K562 (cell line): Measurements from ENCODE around the gene PTPN1. TPM values are rescaled to one million over a fixed set of nuclear protein-coding genes. Genes with fewer than 3 reads are reported as not detected.

Source experiments
- COPS2 ChIP-seq: fragments of 450-650 bp; conservative IDR thresholded peaks from 2 replicates; pipeline ENCODE4 v1.6.1; 2016; ENCODE audit warnings: mild to moderate bottlenecking, moderate library complexity
- ELF2 ChIP-seq: fragments of 250-450 bp; sonication (Bioruptor Pico); IDR thresholded peaks from 2 replicates; pipeline ENCODE4 v1.5.0; 2021; ENCODE audit warnings: mild to moderate bottlenecking
- FOXA3 ChIP-seq, 2 experiments: fragments of 450-650 bp in 1 of 2; sonication (generic) in 1 of 2; formaldehyde crosslinking; IDR thresholded peaks in 1 of 2; conservative IDR thresholded peaks in 1 of 2; 2 replicates each; pipeline versions ENCODE4 v1.4.0 to v1.8.0; 2020 to 2022; ENCODE audit warnings: mild to moderate bottlenecking in 2 of 2, missing genetic modification reagents in 1 of 2
- MAZ ChIP-seq, 2 experiments: fragments of 450-650 bp in 1 of 2; sonication (generic) in 1 of 2; formaldehyde crosslinking; IDR thresholded peaks in 1 of 2; conservative IDR thresholded peaks in 1 of 2; 2 replicates each; pipeline versions ENCODE4 v1.4.0 to v1.5.0; 2020; ENCODE audit warnings: mild to moderate bottlenecking in 1 of 2, missing genetic modification reagents in 1 of 2
- MTF1 ChIP-seq: fragments of 250-450 bp; sonication (Bioruptor Pico); IDR thresholded peaks from 2 replicates; pipeline ENCODE4 v1.9.0; 2021; ENCODE audit warnings: moderate library complexity, mild to moderate bottlenecking, inconsistent platforms, borderline replicate concordance
- NBN ChIP-seq: fragments of 450-650 bp; IDR thresholded peaks from 2 replicates; pipeline ENCODE4 v1.6.1; 2016; ENCODE audit warnings: low read depth, mild to moderate bottlenecking
- PKNOX1 ChIP-seq: fragments of 450-650 bp; IDR thresholded peaks from 2 replicates; pipeline ENCODE4 v1.6.1; 2016
- RCOR1 ChIP-seq, 2 experiments: IDR thresholded peaks; 2 replicates each; pipeline ENCODE4 v1.6.1; 2012; ENCODE audit warnings: low read depth in 2 of 2, low read length in 2 of 2, borderline replicate concordance in 1 of 2, improper control_type of control experiment in 1 of 2
- SOX6 ChIP-seq: fragments of 450-650 bp; IDR thresholded peaks from 2 replicates; pipeline ENCODE4 v1.6.1; 2014; ENCODE audit warnings: mild to moderate bottlenecking
- SPI1 ChIP-seq: IDR thresholded peaks from 2 replicates; pipeline ENCODE4 v1.6.1; 2011; ENCODE audit warnings: low read depth, low read length, control low read depth, borderline replicate concordance
- SRSF1 ChIP-seq: fragments of 200-400 bp; formaldehyde crosslinking; IDR thresholded peaks from 2 replicates; pipeline ENCODE4 v1.6.1; 2017; ENCODE audit warnings: mild to moderate bottlenecking, low read depth, low read length, moderate library complexity
- XRCC5 ChIP-seq: fragments of 200-400 bp; formaldehyde crosslinking; IDR thresholded peaks from 2 replicates; pipeline ENCODE4 v1.6.1; 2017; ENCODE audit warnings: low read depth, mild to moderate bottlenecking, low read length
- ZBTB17 ChIP-seq: fragments of 450-650 bp; formaldehyde crosslinking; IDR thresholded peaks from 2 replicates; pipeline ENCODE4 v1.4.0; 2020; ENCODE audit warnings: mild to moderate bottlenecking
- ZC3H4 ChIP-seq: sonication (generic); formaldehyde crosslinking; IDR thresholded peaks from 2 replicates; pipeline ENCODE4 v1.9.0; 2021; ENCODE audit warnings: missing genetic modification reagents, borderline replicate concordance
- ZFX ChIP-seq: sonication (generic); formaldehyde crosslinking; IDR thresholded peaks from 2 replicates; pipeline ENCODE4 v1.8.0; 2022; ENCODE audit warnings: mild to moderate bottlenecking, missing genetic modification reagents, moderate library complexity
- ZNF197 ChIP-seq: fragments of 200-800 bp; sonication (Bioruptor generic); IDR thresholded peaks from 2 replicates; pipeline ENCODE4 v1.6.1; 2016; ENCODE audit warnings: low read depth, missing genetic modification characterization, missing compliant biosample characterization
- ZNF511 ChIP-seq: sonication (generic); formaldehyde crosslinking; IDR thresholded peaks from 2 replicates; pipeline ENCODE4 v1.8.0; 2022; ENCODE audit warnings: mild to moderate bottlenecking, missing genetic modification reagents
- polyA plus RNA-seq, 8 experiments: library from polyadenylated mRNA; depleted of rRNA in 4 of 8; stranded (reverse) in 5 of 8; unstranded in 3 of 8; fragments of >200 nt; fragmentation: Nextera tagmentation in 2 of 8; fragmentation: Illumina TruSeq in 1 of 8; extraction: Ambion mirVana in 2 of 8; extraction: Trizol in 1 of 8; gene quantifications; 2 replicates each; pipeline versions ENCODE4 v1.2.1 to v1.2.3, GENCODE V29; 2011 to 2014; ENCODE audit warnings: inconsistent platforms in 1 of 8, missing spikeins in 1 of 8
- total RNA-seq, 7 experiments: library from RNA; depleted of rRNA in 6 of 7; stranded (reverse); fragments of >200 nt in 6 of 7; fragmentation: Illumina TruSeq in 2 of 7; extraction: Trizol in 2 of 7; gene quantifications; 2 replicates each; pipeline versions ENCODE4 v1.2.1 to v1.2.3, GENCODE V29; 2011 to 2021; ENCODE audit warnings: low replicate concordance in 1 of 7
- TF ChIP-seq, protein P1 (sequence below): sonication (generic); formaldehyde crosslinking; IDR thresholded peaks from 2 replicates; pipeline ENCODE4 v1.8.1; 2023; ENCODE audit warnings: mild to moderate bottlenecking, missing genetic modification reagents
- TF ChIP-seq, protein P2 (sequence below): fragments of 250-450 bp; sonication (Bioruptor Pico); IDR thresholded peaks from 2 replicates; pipeline ENCODE4 v1.8.0; 2022; ENCODE audit warnings: inconsistent platforms, mild to moderate bottlenecking, moderate library complexity, borderline replicate concordance
- TF ChIP-seq, protein P3 (sequence below): fragments of 250-450 bp; sonication (Bioruptor Pico); IDR thresholded peaks from 2 replicates; pipeline ENCODE4 v1.5.0; 2021

PTPN1 gene
- total and polyA plus RNA-seq, 9 of the 15 experiments (the other 6 are each of a cell fraction or from before 2014, with no cell fraction given): 11.0 to 85.3 (median 54.0) TPM

DNA sequence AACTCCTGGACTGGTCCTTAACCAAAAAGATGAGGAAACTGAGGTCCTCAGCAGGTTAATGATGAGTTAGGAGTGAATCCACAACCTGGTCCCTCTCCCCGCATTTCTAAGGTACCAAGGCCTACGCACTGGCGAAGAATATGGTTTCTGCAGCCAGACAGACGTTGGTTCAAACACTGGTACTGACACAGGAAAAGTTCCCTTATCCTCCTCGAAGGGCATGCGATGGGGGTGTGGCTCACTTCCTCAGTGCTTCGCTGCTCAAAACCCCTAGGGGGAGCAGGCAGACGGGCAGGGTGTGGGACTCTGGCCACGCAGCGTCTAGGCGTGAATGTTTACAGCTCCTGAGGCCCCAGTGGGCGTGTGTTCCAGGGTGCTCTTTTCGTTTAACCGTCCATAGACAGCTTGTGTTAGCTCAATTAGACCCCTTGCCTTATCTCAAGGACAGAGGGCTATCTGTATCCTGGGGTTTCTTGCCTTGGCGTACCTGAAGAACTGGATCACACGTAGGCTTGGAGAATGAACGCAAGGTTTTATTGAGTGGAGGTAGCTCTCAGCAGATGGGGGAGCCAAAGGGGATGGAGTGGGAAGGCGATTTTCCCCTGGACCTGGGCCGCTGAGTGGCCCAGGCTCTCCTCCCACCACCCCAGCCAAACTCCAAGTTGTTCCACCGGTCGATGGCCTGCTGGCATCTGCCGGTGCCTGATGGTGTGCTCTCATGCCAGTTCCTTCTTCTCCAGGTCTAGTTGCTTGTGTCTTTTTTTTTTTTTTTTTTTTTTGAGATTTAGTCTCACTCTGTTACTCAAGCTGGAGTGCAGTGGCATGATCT is 31.8 kb upstream of the PTPN1 start (continued):
- TF ChIP-seq PKNOX1 (no peak), COPS2 (no peak), SRSF1 (no peak), MTF1 (CRISPR knock-in tag) (no peak), SOX6 (peak; percentile 65; the same call in 1 of the 2 replicates), ZC3H4 (CRISPR knock-in tag) (no peak), ZBTB17 (peak; percentile 41; the same call in 1 of the 2 replicates), MAZ (CRISPR knock-in tag; conservative IDR thresholded peaks at IDR 0.05 in 1 of 2, IDR thresholded peaks at IDR 0.05 in 1 of 2) (peak in 1 of 2 experiments; percentile 67; a peak in 1 of 4 replicates), ELF2 (CRISPR knock-in tag) (0 out of 2 replicates have a peak, but pooled peaks have one; percentile 65), RCOR1 (IDR thresholded peaks at IDR 0.05; ENCODE audit: borderline replicate concordance in 1 of 2, low read depth in 2 of 2, low read length in 2 of 2) (peak in 1 of 2 experiments; percentile 81; a peak in 2 of 4 replicates), XRCC5 (peak; percentile 83; the same call in 1 of the 2 replicates), NBN (peak; percentile 93), ZFX (peak; percentile 57), FOXA3 (CRISPR knock-in tag; conservative IDR thresholded peaks at IDR 0.05 in 1 of 2, IDR thresholded peaks at IDR 0.05 in 1 of 2) (peak in 1 of 2 experiments; percentile 63; a peak in 1 of 4 replicates), ZNF511 (CRISPR knock-in tag) (peak; percentile 58; the same call in 1 of the 2 replicates), SPI1 (peak; percentile 89), ZNF197 (0 out of 2 replicates have a peak, but pooled peaks have one; percentile 72)
- TF ChIP-seq, protein P1, sequence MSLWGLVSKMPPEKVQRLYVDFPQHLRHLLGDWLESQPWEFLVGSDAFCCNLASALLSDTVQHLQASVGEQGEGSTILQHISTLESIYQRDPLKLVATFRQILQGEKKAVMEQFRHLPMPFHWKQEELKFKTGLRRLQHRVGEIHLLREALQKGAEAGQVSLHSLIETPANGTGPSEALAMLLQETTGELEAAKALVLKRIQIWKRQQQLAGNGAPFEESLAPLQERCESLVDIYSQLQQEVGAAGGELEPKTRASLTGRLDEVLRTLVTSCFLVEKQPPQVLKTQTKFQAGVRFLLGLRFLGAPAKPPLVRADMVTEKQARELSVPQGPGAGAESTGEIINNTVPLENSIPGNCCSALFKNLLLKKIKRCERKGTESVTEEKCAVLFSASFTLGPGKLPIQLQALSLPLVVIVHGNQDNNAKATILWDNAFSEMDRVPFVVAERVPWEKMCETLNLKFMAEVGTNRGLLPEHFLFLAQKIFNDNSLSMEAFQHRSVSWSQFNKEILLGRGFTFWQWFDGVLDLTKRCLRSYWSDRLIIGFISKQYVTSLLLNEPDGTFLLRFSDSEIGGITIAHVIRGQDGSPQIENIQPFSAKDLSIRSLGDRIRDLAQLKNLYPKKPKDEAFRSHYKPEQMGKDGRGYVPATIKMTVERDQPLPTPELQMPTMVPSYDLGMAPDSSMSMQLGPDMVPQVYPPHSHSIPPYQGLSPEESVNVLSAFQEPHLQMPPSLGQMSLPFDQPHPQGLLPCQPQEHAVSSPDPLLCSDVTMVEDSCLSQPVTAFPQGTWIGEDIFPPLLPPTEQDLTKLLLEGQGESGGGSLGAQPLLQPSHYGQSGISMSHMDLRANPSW (CRISPR knock-in tag): peak; percentile 77; the same call in 1 of the 2 replicates
- TF ChIP-seq, protein P2, sequence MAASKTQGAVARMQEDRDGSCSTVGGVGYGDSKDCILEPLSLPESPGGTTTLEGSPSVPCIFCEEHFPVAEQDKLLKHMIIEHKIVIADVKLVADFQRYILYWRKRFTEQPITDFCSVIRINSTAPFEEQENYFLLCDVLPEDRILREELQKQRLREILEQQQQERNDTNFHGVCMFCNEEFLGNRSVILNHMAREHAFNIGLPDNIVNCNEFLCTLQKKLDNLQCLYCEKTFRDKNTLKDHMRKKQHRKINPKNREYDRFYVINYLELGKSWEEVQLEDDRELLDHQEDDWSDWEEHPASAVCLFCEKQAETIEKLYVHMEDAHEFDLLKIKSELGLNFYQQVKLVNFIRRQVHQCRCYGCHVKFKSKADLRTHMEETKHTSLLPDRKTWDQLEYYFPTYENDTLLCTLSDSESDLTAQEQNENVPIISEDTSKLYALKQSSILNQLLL (CRISPR knock-in tag): no peak
- TF ChIP-seq, protein P3, sequence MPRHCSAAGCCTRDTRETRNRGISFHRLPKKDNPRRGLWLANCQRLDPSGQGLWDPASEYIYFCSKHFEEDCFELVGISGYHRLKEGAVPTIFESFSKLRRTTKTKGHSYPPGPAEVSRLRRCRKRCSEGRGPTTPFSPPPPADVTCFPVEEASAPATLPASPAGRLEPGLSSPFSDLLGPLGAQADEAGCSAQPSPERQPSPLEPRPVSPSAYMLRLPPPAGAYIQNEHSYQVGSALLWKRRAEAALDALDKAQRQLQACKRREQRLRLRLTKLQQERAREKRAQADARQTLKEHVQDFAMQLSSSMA (CRISPR knock-in tag): no peak
